Endothelial cell (in vitro differentiated cells): ENCODE data around the gene ITFG2. TPM values are rescaled to one million over a fixed set of nuclear protein-coding genes. Genes with fewer than 3 reads are reported as not detected.
"Not testable (repeated sequence)": the region's sequence is repeated elsewhere in the genome, so short reads cannot be mapped to it uniquely, and the experiment has no call there.

Experiments
- DNase-seq: peaks from one replicate; pipeline ENCODE4 v3.0.0; 2021; ENCODE audit warnings: low spot score
- H3K27ac Mint-ChIP-seq: one replicate; pipeline ENCODE4 v1.8.0; 2021; ENCODE audit warnings: mixed read lengths, inconsistent platforms; ENCODE audit not compliant: unreplicated experiment
- H3K27me3 Mint-ChIP-seq: one replicate; pipeline ENCODE4 v1.8.0; 2021; ENCODE audit warnings: mild to moderate bottlenecking, moderate library complexity, mixed read lengths, inconsistent platforms; ENCODE audit not compliant: unreplicated experiment
- H3K36me3 Mint-ChIP-seq: one replicate; pipeline ENCODE4 v1.8.0; 2021; ENCODE audit warnings: mild to moderate bottlenecking, low read depth, mixed read lengths, inconsistent platforms; ENCODE audit not compliant: unreplicated experiment
- H3K4me1 Mint-ChIP-seq: one replicate; pipeline ENCODE4 v1.8.0; 2021; ENCODE audit warnings: mild to moderate bottlenecking, mixed read lengths, inconsistent platforms; ENCODE audit not compliant: unreplicated experiment
- H3K4me3 Mint-ChIP-seq: one replicate; pipeline ENCODE4 v1.8.0; 2021; ENCODE audit warnings: mild to moderate bottlenecking, mixed read lengths, inconsistent platforms; ENCODE audit not compliant: unreplicated experiment
- H3K9me3 Mint-ChIP-seq: one replicate; pipeline ENCODE4 v1.8.0; 2021; ENCODE audit warnings: mixed read lengths, inconsistent platforms; ENCODE audit not compliant: unreplicated experiment
- total RNA-seq: library from RNA; stranded (reverse); fragmentation: NEBNext Ultra II Directional; extraction: Animal tissue kit (Norgen Biotek cat#: 25700); gene quantifications from one replicate; pipeline ENCODE4 v1.2.1, GENCODE V29; 2021; ENCODE audit not compliant: unreplicated experiment
- TF ChIP-seq, protein P1 (sequence below): fragments of 200-600 bp; sonication (generic); IDR thresholded peaks from one replicate; pipeline ENCODE4 v1.5.0; 2021; ENCODE audit warnings: antibody characterized with exemption; ENCODE audit not compliant: unreplicated experiment

Gene ITFG2
- total RNA-seq, 1 donor from 2014 or later = 16.3 TPM

GRCh38 chr12:2864198-2864597 lies 51.7 kb downstream of the ITFG2 start:
- TF ChIP-seq, protein P1, sequence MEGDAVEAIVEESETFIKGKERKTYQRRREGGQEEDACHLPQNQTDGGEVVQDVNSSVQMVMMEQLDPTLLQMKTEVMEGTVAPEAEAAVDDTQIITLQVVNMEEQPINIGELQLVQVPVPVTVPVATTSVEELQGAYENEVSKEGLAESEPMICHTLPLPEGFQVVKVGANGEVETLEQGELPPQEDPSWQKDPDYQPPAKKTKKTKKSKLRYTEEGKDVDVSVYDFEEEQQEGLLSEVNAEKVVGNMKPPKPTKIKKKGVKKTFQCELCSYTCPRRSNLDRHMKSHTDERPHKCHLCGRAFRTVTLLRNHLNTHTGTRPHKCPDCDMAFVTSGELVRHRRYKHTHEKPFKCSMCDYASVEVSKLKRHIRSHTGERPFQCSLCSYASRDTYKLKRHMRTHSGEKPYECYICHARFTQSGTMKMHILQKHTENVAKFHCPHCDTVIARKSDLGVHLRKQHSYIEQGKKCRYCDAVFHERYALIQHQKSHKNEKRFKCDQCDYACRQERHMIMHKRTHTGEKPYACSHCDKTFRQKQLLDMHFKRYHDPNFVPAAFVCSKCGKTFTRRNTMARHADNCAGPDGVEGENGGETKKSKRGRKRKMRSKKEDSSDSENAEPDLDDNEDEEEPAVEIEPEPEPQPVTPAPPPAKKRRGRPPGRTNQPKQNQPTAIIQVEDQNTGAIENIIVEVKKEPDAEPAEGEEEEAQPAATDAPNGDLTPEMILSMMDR = no peak
- Mint-ChIP-seq H3K27me3 (no peaks in the 10 kb centered on the region), H3K36me3 (peaks cover 22% of the 10 kb centered on the region), H3K27ac (no peak overlapping the region), H3K4me3 (no peak overlapping the region), H3K9me3 (no peaks in the 10 kb centered on the region), H3K4me1 (no peaks in the 10 kb centered on the region)
- no peak for DNase-seq

DNA sequence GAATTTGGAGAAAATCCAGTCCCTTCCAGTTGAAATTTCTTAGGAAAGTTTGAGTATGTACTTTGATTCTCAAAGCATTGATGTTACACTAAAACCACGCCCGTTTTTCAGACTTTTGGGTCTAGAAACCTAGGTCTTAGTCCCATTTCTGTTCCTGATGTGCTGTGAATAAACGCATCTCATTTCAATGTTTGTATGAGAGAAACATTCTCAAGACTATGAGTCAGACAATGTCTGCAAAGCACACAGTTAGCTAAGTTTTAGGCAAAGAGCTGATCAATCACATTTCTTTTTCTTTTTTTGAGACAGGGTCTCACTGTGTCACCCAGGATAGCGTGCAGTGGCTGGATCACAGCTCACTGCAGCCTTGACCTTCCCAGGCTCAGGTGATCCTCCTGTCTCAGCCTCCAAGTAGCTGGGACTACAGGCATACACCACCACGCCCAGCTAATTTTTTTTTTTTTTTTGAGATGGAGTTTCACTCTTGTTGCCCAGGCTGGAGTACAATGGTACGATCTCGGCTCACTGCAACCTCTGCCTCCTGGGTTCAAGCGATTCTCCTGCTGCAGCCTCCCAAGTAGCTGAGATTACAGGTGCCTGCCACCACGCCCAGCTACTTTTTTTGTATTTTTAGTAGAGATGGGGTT lies 56.6 kb downstream of the ITFG2 start:
- H3K27me3 Mint-ChIP-seq, H3K9me3 Mint-ChIP-seq, H3K4me1 Mint-ChIP-seq, H3K27ac Mint-ChIP-seq, H3K4me3 Mint-ChIP-seq, DNase-seq: not testable (repeated sequence)
- peaks cover 11% of the 10 kb centered on the region for H3K36me3 Mint-ChIP-seq

Other genes with a start within 250 kb of the ITFG2 start
- 39.6 TPM for gene FKBP4, start 17.7 kb upstream of the ITFG2 start, total RNA-seq
- 0.13 TPM for gene NRIP2, start 22.4 kb downstream of the ITFG2 start, total RNA-seq
- gene TEX52, start 44.4 kb downstream of the ITFG2 start, total RNA-seq = not detected
- gene FOXM1, start 64.5 kb downstream of the ITFG2 start, total RNA-seq = 24.3 TPM
- gene RHNO1, start 64.6 kb downstream of the ITFG2 start, total RNA-seq = 27.7 TPM
- gene TULP3, start 78.2 kb downstream of the ITFG2 start, total RNA-seq = 49.4 TPM
- 120 TPM for gene TEAD4, start 146.7 kb downstream of the ITFG2 start, total RNA-seq